ENCODE data around the gene PBRM1.

DNA sequence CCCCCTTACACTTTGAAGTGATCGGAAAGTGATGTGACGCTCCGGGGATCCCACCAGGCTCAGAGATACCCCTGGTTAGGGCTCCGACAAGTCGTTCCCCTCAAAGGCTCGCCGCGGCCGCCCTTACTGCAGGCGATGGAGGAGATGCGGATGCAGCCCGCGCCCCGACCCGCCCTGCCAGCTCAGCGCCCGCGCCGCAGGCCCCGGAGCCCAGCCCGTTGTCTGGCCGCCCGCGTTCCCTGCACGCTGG is 19.6 kb upstream of the PBRM1 start:
- TF ChIP-seq EZH2 (IDR thresholded peaks at IDR 0.05; ENCODE audit: insufficient read depth, poor library complexity, severe bottlenecking), result no peak
- TF ChIP-seq EZH2phosphoT487 (IDR thresholded peaks at IDR 0.05; ENCODE audit: insufficient read depth, low read depth), result no peak

Measured in GM23248 (cell line).